DMS153 (cell line): Measurements from ENCODE around the gene COG3.

ENCODE experiments used
- DNase-seq: peaks from one replicate; lab custom pipeline; 2025; lab: John Stamatoyannopoulos, UW

COG3 gene

DNA sequence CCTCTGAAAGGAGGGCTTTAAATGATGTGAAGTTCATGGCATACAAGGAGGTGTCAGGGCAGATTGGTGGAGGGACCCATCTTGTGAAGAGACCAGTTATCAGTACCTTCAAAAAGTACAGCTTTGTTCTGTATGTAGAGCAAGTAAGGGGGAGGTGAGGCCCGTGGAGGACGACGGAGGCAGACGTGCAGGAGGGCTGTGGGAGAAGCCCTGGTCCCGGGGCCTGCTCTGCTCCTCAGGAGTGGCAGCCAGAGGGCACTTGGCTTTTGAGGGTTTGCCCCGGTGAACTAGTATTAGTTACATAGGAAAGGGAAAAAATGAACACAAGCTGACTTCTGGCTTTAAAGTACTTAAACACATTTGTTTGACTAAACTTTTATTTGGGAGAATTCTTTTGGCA is 42.1 kb downstream of the COG3 start:
- DNase-seq, result no peak

DNA sequence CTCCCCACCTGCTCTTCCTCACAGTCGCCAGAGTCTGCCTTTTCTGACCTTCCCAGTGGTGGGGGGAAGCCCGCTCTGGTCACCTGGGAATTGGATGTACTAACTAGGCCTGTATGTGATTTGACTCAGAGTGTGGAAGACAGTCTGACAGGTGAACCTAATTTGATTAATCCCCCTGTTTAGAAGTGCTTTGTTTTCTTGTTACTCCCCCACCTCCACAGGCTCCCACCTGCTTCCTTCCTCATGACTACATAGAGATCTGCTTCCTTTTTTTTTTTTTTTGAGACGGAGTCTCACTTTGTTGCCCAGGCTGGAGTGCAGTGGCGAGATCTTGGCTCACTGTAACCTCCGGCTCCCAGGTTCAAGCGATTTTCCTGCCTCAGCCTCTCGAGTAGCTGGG is 44.0 kb downstream of the COG3 start:
- no peak for DNase-seq

- DNase-seq, result no peak
These were observed 45.9 kb downstream of the COG3 start for GRCh38 chr13:45510672-45511071.

GRCh38 chr13:45511310-45512097 is 46.8 kb downstream of the COG3 start:
- DNase-seq, result peak; percentile 55

DNA sequence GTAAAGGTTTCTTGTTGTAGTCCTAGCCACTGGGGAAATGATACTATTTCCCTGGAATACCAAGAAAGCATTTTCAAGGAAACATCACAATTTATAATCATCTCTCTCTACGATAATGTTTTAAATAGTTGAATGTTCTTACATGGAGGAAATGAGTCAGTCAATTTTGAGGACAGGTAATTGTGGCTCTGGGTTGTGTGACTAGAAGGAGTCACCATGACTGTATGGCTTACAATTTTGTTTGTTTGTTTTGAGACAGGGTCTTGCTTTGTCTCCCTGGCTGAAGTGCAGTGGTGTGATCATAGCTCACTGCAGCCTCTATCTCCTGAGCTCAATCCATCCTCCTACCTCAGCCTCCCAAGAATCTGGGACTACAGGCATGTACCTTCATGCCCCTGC is 47.4 kb downstream of the COG3 start:
- DNase-seq, result no peak

- no peak for DNase-seq
These were observed 52.0 kb downstream of the COG3 start for GRCh38 chr13:45516757-45517156.

- DNase-seq, result no peak
These were observed 53.9 kb downstream of the COG3 start for GRCh38 chr13:45518525-45519245.

GRCh38 chr13:45519493-45519892 is 54.8 kb downstream of the COG3 start:
- no peak for DNase-seq

- no peak for DNase-seq
These were observed 56.6 kb downstream of the COG3 start for GRCh38 chr13:45521297-45521696.

DNA sequence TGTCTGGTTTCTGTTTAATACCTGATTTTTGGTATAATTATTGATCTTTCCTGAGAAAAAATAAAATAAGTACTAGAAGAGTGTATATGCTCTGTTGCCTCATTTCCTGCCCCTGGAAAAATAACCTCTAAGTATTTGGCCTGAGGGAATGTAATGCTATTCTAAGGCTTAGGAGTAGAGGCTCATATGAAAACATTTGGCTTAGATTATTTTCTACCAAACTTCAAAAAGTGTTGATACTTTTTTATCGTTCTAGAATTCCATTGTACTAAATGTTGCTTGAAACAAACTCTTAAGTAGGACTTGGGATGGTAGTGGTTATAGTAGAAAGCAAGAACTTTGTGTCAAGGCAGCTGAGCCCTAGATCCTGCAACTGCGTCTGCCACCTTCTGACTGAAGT is 57.8 kb downstream of the COG3 start:
- DNase-seq, result no peak

GRCh38 chr13:45527699-45528462 is 63.1 kb downstream of the COG3 start:
- no peak for DNase-seq

DNA sequence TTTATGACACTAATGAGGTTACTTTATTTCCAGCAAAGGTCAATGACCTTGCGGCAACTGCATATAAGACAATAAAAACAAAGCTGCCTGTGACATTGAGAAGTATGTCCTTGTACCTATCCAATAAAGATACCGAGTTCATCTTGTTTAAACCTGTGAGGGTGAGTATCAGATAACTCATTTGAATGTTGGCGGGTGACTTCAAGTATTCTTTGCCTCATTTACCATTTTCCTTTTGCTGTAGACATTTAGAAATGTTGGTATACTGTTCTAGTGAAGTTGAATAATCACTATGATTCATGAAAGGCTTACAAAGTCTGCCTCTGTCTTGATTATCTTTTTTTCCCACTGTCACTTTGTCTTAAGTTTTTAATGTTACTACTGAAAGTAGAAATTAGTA is 65.0 kb downstream of the COG3 start:
- no peak for DNase-seq

DNA sequence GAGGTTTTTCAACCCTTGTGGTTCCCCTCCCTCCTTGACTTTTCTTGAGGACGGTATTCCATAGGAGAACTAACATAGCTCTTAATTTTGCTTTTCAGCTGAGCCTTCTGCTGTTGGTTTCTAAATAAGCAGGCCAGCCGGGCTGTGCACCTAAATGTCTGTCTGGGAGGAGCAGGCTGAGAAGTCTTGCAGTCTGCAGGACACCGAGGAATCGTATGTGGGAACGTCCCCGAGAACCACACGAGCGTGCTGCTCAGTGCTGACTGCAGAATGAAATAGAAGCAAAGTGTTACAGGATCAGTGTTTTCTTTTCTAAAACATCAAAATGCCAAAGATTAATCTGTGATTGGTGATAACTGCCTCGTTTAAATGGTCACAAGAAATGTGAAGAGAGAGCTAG is 69.9 kb downstream of the COG3 start:
- no peak for DNase-seq

GRCh38 chr13:45536224-45536623 is 71.5 kb downstream of the COG3 start:
- no peak for DNase-seq

DNA sequence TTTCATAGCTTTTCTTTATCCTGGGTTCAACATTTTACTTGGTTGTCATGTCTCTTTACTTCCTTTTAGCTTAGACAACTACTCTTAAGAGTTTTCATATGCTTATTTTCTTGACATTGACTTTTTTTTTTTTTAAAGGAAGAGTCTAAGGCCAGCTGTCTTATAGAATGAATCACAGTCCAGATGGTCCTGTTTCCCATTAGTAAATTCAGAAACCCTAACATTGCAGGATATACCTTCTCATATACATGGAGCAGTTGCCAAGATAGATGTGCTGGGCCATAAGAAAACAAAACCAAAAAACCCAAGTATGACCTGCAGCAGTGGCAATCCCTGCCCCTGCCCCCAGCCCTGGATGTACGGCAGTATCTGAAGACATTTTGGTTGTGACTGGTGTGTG is 72.8 kb downstream of the COG3 start:
- no peak for DNase-seq

DNA sequence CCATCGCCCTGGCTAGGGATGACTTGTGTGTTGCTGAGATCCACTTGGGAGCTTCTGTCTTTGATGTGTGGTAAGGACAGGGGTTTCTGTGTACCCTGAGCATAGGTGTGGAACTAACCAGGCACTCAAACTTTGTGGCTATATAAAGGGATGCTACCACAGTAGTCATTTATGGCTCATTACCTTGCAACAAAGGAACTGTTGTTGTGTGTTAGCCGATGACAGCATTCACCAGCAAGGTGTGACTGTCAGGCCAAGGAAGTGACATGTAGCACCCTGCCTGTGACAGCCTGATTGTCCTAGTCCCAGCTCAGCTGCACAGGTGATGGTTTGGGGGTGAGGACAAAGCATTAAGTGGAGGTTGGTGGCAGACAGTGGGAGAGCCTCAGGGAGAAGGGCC is 73.6 kb downstream of the COG3 start:
- DNase-seq, result no peak

GRCh38 chr13:45540195-45540594 is 75.5 kb downstream of the COG3 start:
- no peak for DNase-seq

- no peak for DNase-seq
These were observed 76.1 kb downstream of the COG3 start for GRCh38 chr13:45540864-45541263.

DNA sequence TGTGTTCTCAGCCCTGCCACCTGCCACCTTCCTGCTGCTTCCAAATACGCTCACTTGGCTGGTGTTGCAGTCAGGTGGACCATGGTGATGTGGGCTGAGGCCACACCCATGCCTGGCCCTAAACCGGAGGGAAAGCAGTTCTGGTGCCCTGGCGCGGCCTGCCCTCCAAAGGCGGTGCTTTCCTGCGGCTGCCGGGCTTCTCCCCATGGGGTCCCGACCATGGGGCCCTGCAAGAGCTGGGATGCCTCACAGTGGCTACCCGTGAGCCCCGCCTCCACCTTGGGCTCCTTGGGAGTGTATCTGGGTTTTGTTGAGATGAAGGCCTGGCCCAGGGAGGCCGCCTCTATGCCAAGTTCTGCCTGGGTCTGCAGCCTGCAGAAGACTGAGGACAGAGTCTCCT is 77.1 kb downstream of the COG3 start:
- no peak for DNase-seq

- DNase-seq, result no peak
These were observed 77.7 kb downstream of the COG3 start for GRCh38 chr13:45542391-45542790.

- no peak for DNase-seq
These were observed 78.1 kb downstream of the COG3 start for GRCh38 chr13:45542878-45543277.

DNA sequence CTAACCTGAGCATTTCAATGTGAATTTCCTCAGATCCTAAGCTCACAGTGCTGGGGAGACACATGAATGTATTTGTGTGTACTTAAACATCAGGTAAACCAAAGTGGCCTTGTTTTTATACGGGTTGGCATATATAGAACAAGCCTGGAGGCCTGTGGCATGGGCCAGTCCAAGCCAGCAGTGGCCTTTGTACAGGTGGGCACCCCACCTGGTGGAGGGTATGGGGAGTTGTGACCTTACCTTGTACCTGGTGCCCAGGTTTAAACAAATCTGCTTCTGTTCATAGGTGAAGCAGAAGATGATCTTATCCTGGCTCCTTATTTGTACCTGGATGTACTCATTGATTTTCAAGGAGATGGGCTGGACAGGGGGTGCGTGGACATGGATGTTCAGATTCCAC is 79.8 kb downstream of the COG3 start:
- DNase-seq, result no peak
